Suprapubic skin (tissue), 4 donors: ENCODE results near the gene HOXA4.

Source experiments
- POLR2A ChIP-seq, 2 donors: fragments of 450-650 bp; IDR thresholded peaks; one replicate each; pipeline ENCODE4 v1.6.1; 2017; ENCODE audit warnings: antibody characterized with exemption in 2 of 2, mild to moderate bottlenecking in 2 of 2, moderate library complexity in 2 of 2
- POLR2AphosphoS5 ChIP-seq, 3 donors: sonication (generic); formaldehyde crosslinking; IDR thresholded peaks; one replicate each; pipeline ENCODE4 v1.6.1; 2017; ENCODE audit warnings: antibody characterized with exemption in 3 of 3
- TF ChIP-seq, protein P1 (sequence below), 2 donors: fragments of 200-600 bp in 1 of 2; fragments of 450-650 bp in 1 of 2; sonication (generic) in 1 of 2; IDR thresholded peaks; one replicate each; pipeline ENCODE4 v1.5.1; 2016 to 2019; ENCODE audit warnings: antibody characterized with exemption in 2 of 2, mild to moderate bottlenecking in 1 of 2, moderate library complexity in 1 of 2

DNA sequence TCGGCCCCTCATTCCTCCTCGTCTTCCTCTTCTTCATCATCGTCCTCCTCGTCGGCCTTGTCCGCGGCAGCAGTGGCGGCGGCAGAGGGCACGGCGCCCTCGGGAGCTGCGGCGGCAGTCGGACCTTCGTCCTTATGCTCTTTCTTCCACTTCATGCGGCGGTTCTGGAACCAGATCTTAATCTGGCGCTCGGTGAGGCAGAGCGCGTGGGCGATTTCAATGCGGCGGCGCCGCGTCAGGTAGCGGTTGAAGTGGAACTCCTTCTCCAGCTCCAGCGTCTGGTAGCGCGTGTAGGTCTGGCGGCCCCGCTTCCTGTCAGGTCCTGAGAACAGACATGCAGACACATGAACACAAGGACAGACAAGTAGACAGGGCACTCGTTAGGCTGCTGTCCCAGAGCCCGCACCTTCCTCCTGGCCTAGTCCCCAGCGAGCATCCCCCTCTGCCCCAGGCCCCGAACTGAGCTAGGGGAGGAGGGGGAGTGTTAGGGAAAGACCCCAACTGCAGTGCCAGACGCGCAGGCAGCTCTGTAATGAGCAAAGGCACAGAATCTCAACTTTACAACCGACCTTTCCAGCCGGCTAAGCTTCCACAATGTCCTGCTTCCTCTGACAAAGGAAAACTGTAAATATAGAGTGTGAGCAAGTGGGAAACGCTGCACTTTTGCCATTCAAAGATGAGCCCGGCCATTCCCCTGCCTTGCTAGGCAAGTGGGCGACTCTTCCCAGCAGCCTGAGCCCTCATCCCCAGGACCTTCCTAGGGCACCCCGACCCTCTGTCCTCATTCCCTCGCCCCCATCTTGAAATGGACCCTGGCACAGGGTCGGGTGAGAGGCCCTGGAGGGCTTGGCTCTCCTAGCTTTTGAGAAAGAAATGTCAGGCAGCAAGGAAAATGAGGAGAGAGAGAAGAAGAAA, 24.6 kb upstream of the HOXA4 start:
- TF ChIP-seq, protein P1, sequence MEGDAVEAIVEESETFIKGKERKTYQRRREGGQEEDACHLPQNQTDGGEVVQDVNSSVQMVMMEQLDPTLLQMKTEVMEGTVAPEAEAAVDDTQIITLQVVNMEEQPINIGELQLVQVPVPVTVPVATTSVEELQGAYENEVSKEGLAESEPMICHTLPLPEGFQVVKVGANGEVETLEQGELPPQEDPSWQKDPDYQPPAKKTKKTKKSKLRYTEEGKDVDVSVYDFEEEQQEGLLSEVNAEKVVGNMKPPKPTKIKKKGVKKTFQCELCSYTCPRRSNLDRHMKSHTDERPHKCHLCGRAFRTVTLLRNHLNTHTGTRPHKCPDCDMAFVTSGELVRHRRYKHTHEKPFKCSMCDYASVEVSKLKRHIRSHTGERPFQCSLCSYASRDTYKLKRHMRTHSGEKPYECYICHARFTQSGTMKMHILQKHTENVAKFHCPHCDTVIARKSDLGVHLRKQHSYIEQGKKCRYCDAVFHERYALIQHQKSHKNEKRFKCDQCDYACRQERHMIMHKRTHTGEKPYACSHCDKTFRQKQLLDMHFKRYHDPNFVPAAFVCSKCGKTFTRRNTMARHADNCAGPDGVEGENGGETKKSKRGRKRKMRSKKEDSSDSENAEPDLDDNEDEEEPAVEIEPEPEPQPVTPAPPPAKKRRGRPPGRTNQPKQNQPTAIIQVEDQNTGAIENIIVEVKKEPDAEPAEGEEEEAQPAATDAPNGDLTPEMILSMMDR (IDR thresholded peaks at IDR 0.05) = no peak
- TF ChIP-seq POLR2AphosphoS5 (IDR thresholded peaks at IDR 0.05) (no peak), POLR2A (IDR thresholded peaks at IDR 0.05) (no peak)
